Liver (tissue), 9 donors: Measurements from ENCODE around the gene FBN1. TPM values are rescaled to one million over a fixed set of nuclear protein-coding genes. Genes with fewer than 3 reads are reported as not detected.

Experiments used
- DNase-seq: peaks from one replicate; pipeline ENCODE4 v3.0.0-alpha.2; 2017; ENCODE audit warnings: low spot score
- H3K27ac ChIP-seq, 2 donors: one replicate each; pipeline ENCODE4 v1.7.0; 2013; ENCODE audit warnings: inconsistent platforms in 2 of 2, low read length in 2 of 2, control low read depth in 1 of 2, low read depth in 1 of 2, mild to moderate bottlenecking in 1 of 2
- H3K27me3 ChIP-seq, 4 donors: one replicate each; pipeline versions ENCODE4 v1.6.1 to v1.7.0; 2013; ENCODE audit warnings: low read length in 3 of 4, inconsistent platforms in 1 of 4, mild to moderate bottlenecking in 1 of 4, moderate library complexity in 1 of 4; ENCODE audit not compliant: control insufficient read depth in 4 of 4, insufficient read depth in 4 of 4
- H3K36me3 ChIP-seq, 4 donors: one replicate each; pipeline versions ENCODE4 v1.6.1 to v1.7.0; 2013; ENCODE audit warnings: low read length in 3 of 4, mild to moderate bottlenecking in 3 of 4, low read depth in 1 of 4, moderate library complexity in 1 of 4; ENCODE audit not compliant: control insufficient read depth in 4 of 4, insufficient read depth in 3 of 4
- H3K4me1 ChIP-seq, 4 donors: one replicate each; pipeline versions ENCODE4 v1.6.1 to v1.7.0; 2013; ENCODE audit warnings: low read length in 3 of 4, mild to moderate bottlenecking in 3 of 4, moderate library complexity in 1 of 4; ENCODE audit not compliant: control insufficient read depth in 4 of 4, insufficient read depth in 4 of 4
- H3K4me3 ChIP-seq, 3 donors: one replicate each; pipeline versions ENCODE4 v1.6.1 to v1.7.0; 2013; ENCODE audit warnings: low read length in 3 of 3, control low read depth in 1 of 3, low read depth in 1 of 3, mild to moderate bottlenecking in 1 of 3
- H3K9ac ChIP-seq, 2 donors: one replicate each; pipeline ENCODE4 v1.7.0; 2013; ENCODE audit warnings: low read length in 2 of 2, mild to moderate bottlenecking in 2 of 2, moderate library complexity in 2 of 2, control low read depth in 1 of 2, low read depth in 1 of 2
- H3K9me3 ChIP-seq, 4 donors: one replicate each; pipeline versions ENCODE4 v1.6.1 to v1.7.0; 2013; ENCODE audit warnings: low read length in 3 of 4; ENCODE audit not compliant: control insufficient read depth in 4 of 4
- CTCF ChIP-seq: fragments of 150-350 bp; IDR thresholded peaks from 2 replicates; pipeline ENCODE4 v1.5.1; 2017; ENCODE audit warnings: improper control_type of control experiment, low read depth, low read length; ENCODE audit not compliant: missing input control
- EGR1 ChIP-seq, 2 donors: IDR thresholded peaks; 2 replicates each; pipeline ENCODE4 v1.6.1; 2016 to 2018; ENCODE audit warnings: antibody characterized with exemption in 2 of 2, low read depth in 2 of 2
- FOXA1 ChIP-seq: IDR thresholded peaks from 2 replicates; pipeline ENCODE4 v1.6.1; 2016; ENCODE audit warnings: antibody characterized with exemption
- FOXA2 ChIP-seq: IDR thresholded peaks from 2 replicates; pipeline ENCODE4 v1.6.1; 2016; ENCODE audit warnings: antibody characterized with exemption
- GABPA ChIP-seq, 2 donors: IDR thresholded peaks in 1 of 2; conservative IDR thresholded peaks in 1 of 2; 2 replicates each; pipeline ENCODE4 v1.6.1; 2016; ENCODE audit warnings: antibody characterized with exemption in 2 of 2, mild to moderate bottlenecking in 1 of 2, moderate library complexity in 1 of 2
- HNF4A ChIP-seq, 2 donors: conservative IDR thresholded peaks; 2 replicates each; pipeline ENCODE4 v1.6.1; 2016; ENCODE audit warnings: antibody characterized with exemption in 2 of 2, mild to moderate bottlenecking in 2 of 2
- HNF4G ChIP-seq: IDR thresholded peaks from 2 replicates; pipeline ENCODE4 v1.6.1; 2016; ENCODE audit warnings: antibody characterized with exemption
- JUND ChIP-seq, 2 donors: IDR thresholded peaks; 2 replicates each; pipeline ENCODE4 v1.6.1; 2016; ENCODE audit warnings: antibody characterized with exemption in 2 of 2
- NR2F2 ChIP-seq: IDR thresholded peaks from 2 replicates; pipeline ENCODE4 v1.6.1; 2016; ENCODE audit warnings: antibody characterized with exemption
- RAD21 ChIP-seq, 2 donors: IDR thresholded peaks; 2 replicates each; pipeline ENCODE4 v1.6.1; 2016; ENCODE audit warnings: antibody characterized with exemption in 2 of 2, mild to moderate bottlenecking in 2 of 2
- REST ChIP-seq: IDR thresholded peaks from 2 replicates; pipeline ENCODE4 v1.6.1; 2016; ENCODE audit warnings: antibody characterized with exemption, mild to moderate bottlenecking
- RXRA ChIP-seq, 2 donors: IDR thresholded peaks; 2 replicates each; pipeline ENCODE4 v1.6.1; 2017 to 2018; ENCODE audit warnings: antibody characterized with exemption in 2 of 2, mild to moderate bottlenecking in 1 of 2
- SP1 ChIP-seq: IDR thresholded peaks from 2 replicates; pipeline ENCODE4 v1.6.1; 2018; ENCODE audit warnings: antibody characterized with exemption, mild to moderate bottlenecking
- TAF1 ChIP-seq: conservative IDR thresholded peaks from 2 replicates; pipeline ENCODE4 v1.6.1; 2016; ENCODE audit warnings: antibody characterized with exemption, mild to moderate bottlenecking
- WGBS: extraction: QIAGEN DNeasy Blood & Tissue Kit; methylation state at CpG from one replicate; pipeline ENCODE4 v1.1.7; 2013; 5-methylcytosine and 5-hydroxymethylcytosine counted together
- polyA plus RNA-seq, 2 donors: library from polyadenylated mRNA; stranded (reverse) in 1 of 2; unstranded in 1 of 2; fragments of 200-250 nt in 1 of 2; fragments of >200 nt in 1 of 2; fragmentation: Nextera tagmentation in 1 of 2; extraction: Ambion mirVana in 1 of 2; gene quantifications; one replicate each; pipeline versions ENCODE4 v1.2.1 to v1.2.3, GENCODE V29; 2013 to 2015
- total RNA-seq, 2 donors: library from RNA; depleted of rRNA; stranded (reverse); fragments of >200 nt; gene quantifications; one replicate each; pipeline ENCODE4 v1.2.3, GENCODE V29; 2014
- TF ChIP-seq, protein P1 (sequence below): IDR thresholded peaks from 2 replicates; pipeline ENCODE4 v1.6.1; 2016; ENCODE audit warnings: antibody characterized with exemption
- donor health status: healthy.
- donor health status: healthy.
- donor health status: healthy.
- donor health status: healthy.
- donor health status: healthy.

The FBN1 gene
- total and polyA plus RNA-seq, 4 donors: 1.3 to 20.1 (median 12.4) TPM

DNA sequence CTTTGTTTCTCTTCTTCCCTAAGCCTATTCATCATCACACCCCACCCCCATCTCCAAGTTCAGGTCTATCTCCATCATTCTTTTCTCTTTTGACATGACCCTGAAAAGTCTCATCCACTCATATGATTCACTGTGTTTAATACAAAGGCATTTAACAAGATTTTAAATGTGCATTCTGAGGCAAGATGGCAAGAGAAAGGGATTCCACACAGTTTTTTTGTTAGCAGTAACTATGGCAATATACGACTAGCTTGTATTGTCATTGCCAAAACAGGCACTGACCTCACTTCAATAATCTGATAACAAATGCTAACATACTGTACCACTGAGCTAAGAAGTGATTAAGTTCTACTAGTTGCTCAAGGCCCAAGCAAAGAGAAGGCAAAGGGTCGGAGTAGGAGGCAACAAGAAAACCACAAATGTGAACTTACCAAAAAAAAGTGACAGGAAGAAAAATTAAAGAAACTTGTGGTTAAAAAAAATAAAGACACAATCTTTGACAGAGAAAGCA is 53.2 kb downstream of the FBN1 start (continued):
- no peak for TF ChIP-seq CTCF

DNA sequence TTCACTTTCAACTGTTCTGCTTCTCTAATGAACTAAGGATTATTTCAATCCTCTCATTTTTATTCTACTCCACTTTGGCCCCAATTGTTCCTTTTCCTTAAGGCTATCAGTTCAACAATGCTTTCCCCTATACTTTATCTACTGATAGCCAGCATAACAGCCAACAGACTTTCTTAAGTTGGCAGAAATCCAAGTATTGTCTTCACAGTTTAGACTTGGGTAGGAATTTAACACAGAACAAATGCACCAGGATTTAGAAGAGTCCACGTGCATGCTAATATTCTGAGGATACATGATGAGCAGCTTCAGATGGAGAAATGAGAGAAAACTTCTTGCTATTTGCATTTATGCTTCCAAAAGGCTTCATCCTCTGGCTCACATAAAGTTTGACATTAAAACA is 54.8 kb downstream of the FBN1 start:
- DNase-seq: no peak
- H3K4me3 ChIP-seq: no peak overlapping the region

More for the DNA sequence above, 54.8 kb downstream of the FBN1 start:
- TF ChIP-seq TAF1 (no peak), HNF4G (no peak), RXRA (IDR thresholded peaks at IDR 0.05) (no peak), FOXA1 (no peak), SP1 (no peak), NR2F2 (no peak), RAD21 (IDR thresholded peaks at IDR 0.05) (no peak), HNF4A (conservative IDR thresholded peaks at IDR 0.05) (no peak), JUND (IDR thresholded peaks at IDR 0.05) (no peak), FOXA2 (no peak), REST (no peak), CTCF (no peak), EGR1 (IDR thresholded peaks at IDR 0.05; ENCODE audit: low read depth in 2 of 2) (no peak), GABPA (IDR thresholded peaks at IDR 0.05 in 1 of 2, conservative IDR thresholded peaks at IDR 0.05 in 1 of 2) (no peak)
- TF ChIP-seq, protein P1, sequence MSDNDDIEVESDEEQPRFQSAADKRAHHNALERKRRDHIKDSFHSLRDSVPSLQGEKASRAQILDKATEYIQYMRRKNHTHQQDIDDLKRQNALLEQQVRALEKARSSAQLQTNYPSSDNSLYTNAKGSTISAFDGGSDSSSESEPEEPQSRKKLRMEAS: no peak
- no peaks in the 10 kb centered on the region for H3K9me3 ChIP-seq
- no peaks in the 10 kb centered on the region for H3K4me1 ChIP-seq
- no peaks in the 10 kb centered on the region for H3K36me3 ChIP-seq
- no peak overlapping the region for H3K27ac ChIP-seq
- no peaks in the 10 kb centered on the region for H3K27me3 ChIP-seq
- H3K9ac ChIP-seq: no peak overlapping the region
- WGBS: 48% methylated on average over 1 of the region's 1 CpG
